ENCODE measurements around the gene HLA-DPA1.
"Not testable (repeated sequence)": the region's sequence is repeated elsewhere in the genome, so short reads cannot be mapped to it uniquely, and the experiment has no call there.

The HLA-DPA1 gene

GRCh38 chr6:33088258-33088930 lies 14.9 kb upstream of the HLA-DPA1 start:
- DNase-seq, result no peak

GRCh38 chr6:33085627-33086026 lies 12.2 kb upstream of the HLA-DPA1 start:
- no peak for DNase-seq

- DNase-seq, result no peak
These were observed 9.3 kb upstream of the HLA-DPA1 start for GRCh38 chr6:33082702-33083101.

GRCh38 chr6:33081098-33081824 lies 7.8 kb upstream of the HLA-DPA1 start:
- no peak for DNase-seq

GRCh38 chr6:33080127-33081089 lies 7.0 kb upstream of the HLA-DPA1 start:
- no peak for DNase-seq

GRCh38 chr6:33079580-33079979 lies 6.1 kb upstream of the HLA-DPA1 start:
- DNase-seq, result no peak

GRCh38 chr6:33078919-33079521 lies 5.6 kb upstream of the HLA-DPA1 start:
- no peak for DNase-seq

- no peak for DNase-seq
These were observed 5.0 kb upstream of the HLA-DPA1 start for GRCh38 chr6:33078442-33078841.

- DNase-seq, result no peak
These were observed 4.5 kb upstream of the HLA-DPA1 start for GRCh38 chr6:33077908-33078307.

- no peak for DNase-seq
These were observed 3.0 kb upstream of the HLA-DPA1 start for GRCh38 chr6:33076406-33076934.

GRCh38 chr6:33075568-33076405 lies 2.3 kb upstream of the HLA-DPA1 start, which contains the start of gene HLA-DPB1:
Gene HLA-DPB1 (plus strand): TSS chr6:33075990. CDS start chr6:33076042, 52 bp downstream.
- DNase-seq, result no peak

- no peak for DNase-seq
These were observed 1.7 kb upstream of the HLA-DPA1 start for GRCh38 chr6:33075208-33075567.

GRCh38 chr6:33072508-33073100 lies 845 bp downstream of the HLA-DPA1 start:
- DNase-seq, result no peak

GRCh38 chr6:33071569-33071968 lies 1.9 kb downstream of the HLA-DPA1 start:
- DNase-seq, result no peak

- no peak for DNase-seq
These were observed 2.5 kb downstream of the HLA-DPA1 start for GRCh38 chr6:33070909-33071308.

GRCh38 chr6:33069021-33069738 lies 4.3 kb downstream of the HLA-DPA1 start:
- DNase-seq, result no peak

- no peak for DNase-seq
These were observed 6.4 kb downstream of the HLA-DPA1 start for GRCh38 chr6:33066917-33067521.

GRCh38 chr6:33065312-33065711 lies 8.1 kb downstream of the HLA-DPA1 start:
- DNase-seq, result no peak

GRCh38 chr6:33064723-33065122 lies 8.7 kb downstream of the HLA-DPA1 start:
- no peak for DNase-seq

- not testable (repeated sequence) for DNase-seq
These were observed 10.0 kb downstream of the HLA-DPA1 start for GRCh38 chr6:33063435-33063834.

Data from NCI-H1417 treated with DMSO at 0.1 percent for 48 hours (cell line).